GM12878 (cell line): Measurements from ENCODE around the gene SLC35G1.

ENCODE experiments used
- CEBPB ChIP-seq, 2 experiments: fragments of 150-350 bp in 1 of 2; IDR thresholded peaks; 2 replicates each; pipeline ENCODE4 v1.6.1; 2012 to 2014; ENCODE audit warnings: low read depth in 2 of 2, low read length in 2 of 2, borderline replicate concordance in 1 of 2, inconsistent platforms in 1 of 2
- FOXM1 ChIP-seq: IDR thresholded peaks from 2 replicates; pipeline ENCODE4 v1.6.1; 2012; ENCODE audit warnings: low read depth, mild to moderate bottlenecking, inconsistent platforms, low read length, moderate library complexity
- GATAD2B ChIP-seq: fragments of 450-650 bp; conservative IDR thresholded peaks from 2 replicates; pipeline ENCODE4 v1.6.1; 2017; ENCODE audit warnings: low read depth, mild to moderate bottlenecking, moderate library complexity
- POLR2A ChIP-seq: IDR thresholded peaks from 2 replicates; pipeline ENCODE4 v1.6.1; 2011; ENCODE audit warnings: low read depth, mild to moderate bottlenecking, low read length
- SPI1 ChIP-seq: IDR thresholded peaks from 2 replicates; pipeline ENCODE4 v1.6.1; 2011; ENCODE audit warnings: low read depth, mild to moderate bottlenecking, low read length, moderate library complexity, borderline replicate concordance; ENCODE audit not compliant: insufficient read depth
- SREBF1 ChIP-seq: IDR thresholded peaks from 2 replicates; pipeline ENCODE4 v1.6.1; 2012; ENCODE audit warnings: mild to moderate bottlenecking, low read length
- TBL1XR1 ChIP-seq: IDR thresholded peaks from 2 replicates; pipeline ENCODE4 v1.6.1; 2012; ENCODE audit warnings: low read depth, low read length, improper control_type of control experiment
- TCF12 ChIP-seq: IDR thresholded peaks from 2 replicates; pipeline ENCODE4 v1.6.1; 2011; ENCODE audit warnings: low read depth, mild to moderate bottlenecking, low read length
- ZNF207 ChIP-seq: fragments of 450-650 bp; IDR thresholded peaks from 2 replicates; pipeline ENCODE4 v1.6.1; 2014; ENCODE audit warnings: antibody characterized with exemption, mild to moderate bottlenecking, borderline replicate concordance
- TF ChIP-seq, protein P1 (sequence below): fragments of 450-650 bp; formaldehyde crosslinking; IDR thresholded peaks from 2 replicates; pipeline ENCODE4 v1.5.0; 2022; ENCODE audit warnings: mild to moderate bottlenecking, missing genetic modification characterization

DNA sequence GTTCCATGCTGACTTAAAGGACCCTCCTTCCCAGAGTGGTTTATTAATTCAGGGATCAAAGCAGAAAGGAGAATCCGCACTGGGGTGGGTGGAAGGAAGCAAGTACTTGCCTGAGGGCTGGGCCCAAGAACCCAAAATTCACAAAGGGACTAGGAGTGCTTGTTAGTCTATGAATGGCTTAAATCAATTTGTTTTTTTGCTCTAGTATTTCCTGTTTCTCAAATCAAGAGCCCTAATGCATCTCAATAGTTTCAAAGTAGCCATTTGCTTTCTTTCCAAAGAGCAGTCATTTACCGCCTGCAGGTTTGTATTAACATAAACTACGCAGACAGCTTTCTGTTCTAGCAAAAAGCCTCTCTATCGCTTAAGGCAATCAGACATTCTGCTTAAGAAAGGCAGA, 44.2 kb upstream of the SLC35G1 start:
- TF ChIP-seq CEBPB (IDR thresholded peaks at IDR 0.05; ENCODE audit: borderline replicate concordance in 1 of 2, low read depth in 2 of 2, low read length in 2 of 2) (no peak), POLR2A (no peak), SPI1 (no peak), ZNF207 (no peak), SREBF1 (no peak), TCF12 (no peak), TBL1XR1 (no peak), GATAD2B (no peak), FOXM1 (no peak)
- TF ChIP-seq, protein P1, sequence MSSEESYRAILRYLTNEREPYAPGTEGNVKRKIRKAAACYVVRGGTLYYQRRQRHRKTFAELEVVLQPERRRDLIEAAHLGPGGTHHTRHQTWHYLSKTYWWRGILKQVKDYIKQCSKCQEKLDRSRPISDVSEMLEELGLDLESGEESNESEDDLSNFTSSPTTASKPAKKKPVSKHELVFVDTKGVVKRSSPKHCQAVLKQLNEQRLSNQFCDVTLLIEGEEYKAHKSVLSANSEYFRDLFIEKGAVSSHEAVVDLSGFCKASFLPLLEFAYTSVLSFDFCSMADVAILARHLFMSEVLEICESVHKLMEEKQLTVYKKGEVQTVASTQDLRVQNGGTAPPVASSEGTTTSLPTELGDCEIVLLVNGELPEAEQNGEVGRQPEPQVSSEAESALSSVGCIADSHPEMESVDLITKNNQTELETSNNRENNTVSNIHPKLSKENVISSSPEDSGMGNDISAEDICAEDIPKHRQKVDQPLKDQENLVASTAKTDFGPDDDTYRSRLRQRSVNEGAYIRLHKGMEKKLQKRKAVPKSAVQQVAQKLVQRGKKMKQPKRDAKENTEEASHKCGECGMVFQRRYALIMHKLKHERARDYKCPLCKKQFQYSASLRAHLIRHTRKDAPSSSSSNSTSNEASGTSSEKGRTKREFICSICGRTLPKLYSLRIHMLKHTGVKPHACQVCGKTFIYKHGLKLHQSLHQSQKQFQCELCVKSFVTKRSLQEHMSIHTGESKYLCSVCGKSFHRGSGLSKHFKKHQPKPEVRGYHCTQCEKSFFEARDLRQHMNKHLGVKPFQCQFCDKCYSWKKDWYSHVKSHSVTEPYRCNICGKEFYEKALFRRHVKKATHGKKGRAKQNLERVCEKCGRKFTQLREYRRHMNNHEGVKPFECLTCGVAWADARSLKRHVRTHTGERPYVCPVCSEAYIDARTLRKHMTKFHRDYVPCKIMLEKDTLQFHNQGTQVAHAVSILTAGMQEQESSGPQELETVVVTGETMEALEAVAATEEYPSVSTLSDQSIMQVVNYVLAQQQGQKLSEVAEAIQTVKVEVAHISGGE (CRISPR knock-in tag): no peak
